GM21717 (cell line): Measurements from ENCODE around the gene CFAP46.

Experiments
- ATAC-seq: cut with Tn5 transposase; IDR thresholded peaks from one replicate; pipeline ENCODE4 v1.9.1; 2021; ENCODE audit warnings: mild to moderate bottlenecking, moderate library complexity; ENCODE audit not compliant: unreplicated experiment

Gene CFAP46

GRCh38 chr10:132882069-132882951, 60.1 kb downstream of the CFAP46 start:
- ATAC-seq = no peak

GRCh38 chr10:132881186-132881920, 61.0 kb downstream of the CFAP46 start:
- ATAC-seq = no peak

GRCh38 chr10:132880128-132880981, 62.0 kb downstream of the CFAP46 start:
- ATAC-seq = no peak

GRCh38 chr10:132879408-132880127, 62.8 kb downstream of the CFAP46 start:
- no peak for ATAC-seq

- ATAC-seq = no peak
Measured at GRCh38 chr10:132878730-132879407, 63.5 kb downstream of the CFAP46 start.

- no peak for ATAC-seq
Measured at GRCh38 chr10:132878091-132878729, 64.2 kb downstream of the CFAP46 start.

GRCh38 chr10:132877473-132877872, 64.9 kb downstream of the CFAP46 start:
- ATAC-seq = no peak

- ATAC-seq = no peak
Measured at GRCh38 chr10:132876993-132877431, 65.4 kb downstream of the CFAP46 start.

GRCh38 chr10:132876131-132876860, 66.1 kb downstream of the CFAP46 start:
- ATAC-seq = no peak

GRCh38 chr10:132875435-132875834, 66.9 kb downstream of the CFAP46 start:
- ATAC-seq = no peak

- no peak for ATAC-seq
Measured at GRCh38 chr10:132873395-132873794, 69.0 kb downstream of the CFAP46 start.

GRCh38 chr10:132872658-132873057, 69.7 kb downstream of the CFAP46 start:
- no peak for ATAC-seq

- no peak for ATAC-seq
Measured at GRCh38 chr10:132870426-132870825, 71.9 kb downstream of the CFAP46 start.

GRCh38 chr10:132869621-132870020, 72.7 kb downstream of the CFAP46 start:
- ATAC-seq = no peak

- no peak for ATAC-seq
Measured at GRCh38 chr10:132868995-132869394, 73.4 kb downstream of the CFAP46 start.

- no peak for ATAC-seq
Measured at GRCh38 chr10:132867801-132868644, 74.3 kb downstream of the CFAP46 start.

- no peak for ATAC-seq
Measured at GRCh38 chr10:132866601-132867381, 75.6 kb downstream of the CFAP46 start.
